Stromal cell of bone marrow (primary cell): ENCODE measurements around the gene SLC16A3.
A peak's percentile ranks its signal among the peaks of the same experiment; 100 is the strongest.

Source experiments
- DNase-seq: peaks from one replicate; pipeline ENCODE4 v3.0.0-alpha.2; 2012; ENCODE audit warnings: low read depth

The SLC16A3 gene

DNA sequence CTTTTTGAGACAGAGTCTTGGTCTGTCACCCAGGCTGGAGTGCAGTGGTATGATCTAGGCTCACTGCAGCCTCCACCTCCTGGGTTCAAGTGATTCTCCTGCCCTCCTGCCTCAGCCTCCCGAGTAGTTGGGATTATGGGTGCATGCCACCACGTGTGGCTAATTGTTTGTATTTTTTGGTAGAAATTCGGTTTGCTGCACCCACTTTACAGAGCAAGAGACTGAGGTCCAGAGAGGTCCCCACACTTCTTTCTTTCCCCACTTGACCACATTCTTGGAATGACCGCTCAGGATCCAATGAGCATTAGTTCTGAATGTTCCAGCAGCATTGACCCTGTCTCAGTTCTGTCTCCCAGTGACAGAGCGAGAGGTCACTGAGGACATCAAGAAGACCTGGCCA lies 5.3 kb upstream of the SLC16A3 start:
- DNase-seq = no peak

DNA sequence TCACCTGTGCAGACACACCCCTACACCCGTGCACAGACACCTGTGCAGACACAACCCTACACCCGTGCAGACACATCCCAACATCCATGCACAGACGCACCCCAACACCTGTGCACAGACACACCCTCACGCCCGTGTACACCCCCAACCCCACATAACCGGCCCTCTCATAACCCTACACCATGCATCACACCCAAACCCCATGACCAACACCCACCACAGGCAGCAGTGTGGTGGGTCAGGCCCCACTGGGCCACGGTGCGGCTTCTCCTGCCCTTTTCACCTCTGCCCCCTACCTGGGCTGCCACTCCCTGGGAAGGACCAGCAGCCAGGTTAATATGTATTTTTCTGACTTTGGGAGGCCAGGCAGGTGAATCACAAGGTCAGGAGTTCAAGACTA lies 4.2 kb upstream of the SLC16A3 start:
- no peak for DNase-seq

DNA sequence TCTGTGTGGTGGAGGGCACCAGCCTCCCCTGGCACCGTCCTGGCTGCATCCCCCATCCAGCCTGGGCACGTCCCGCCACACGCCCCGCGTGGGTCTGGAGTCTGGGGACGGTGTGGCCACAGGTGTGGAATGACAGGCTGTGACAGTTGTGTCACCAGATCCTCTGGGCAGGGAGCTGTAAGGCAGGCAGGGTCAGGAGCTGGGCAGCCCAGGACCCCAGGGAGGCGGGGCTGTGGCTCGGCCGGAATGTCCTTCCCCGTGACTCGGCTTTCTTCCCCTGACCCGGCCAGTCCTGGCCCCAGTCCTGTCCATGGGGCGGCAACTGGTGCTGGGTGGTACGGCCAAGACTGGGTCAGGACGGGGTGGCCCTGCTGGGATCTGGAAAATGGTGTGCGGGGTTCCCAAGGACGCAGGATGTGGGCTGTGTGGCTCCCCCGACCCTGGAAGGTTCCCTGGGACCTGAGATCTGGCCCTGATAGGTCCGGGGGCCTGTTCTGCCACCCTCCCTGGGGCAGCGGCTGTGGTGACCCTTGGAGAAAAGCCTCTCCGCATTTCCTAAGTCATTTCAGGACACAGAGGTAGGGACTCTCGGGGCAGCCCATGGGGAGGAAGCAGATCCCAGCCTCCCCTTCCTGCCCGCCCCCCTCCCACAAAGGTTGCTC lies 3.3 kb upstream of the SLC16A3 start:
- DNase-seq = no peak

DNA sequence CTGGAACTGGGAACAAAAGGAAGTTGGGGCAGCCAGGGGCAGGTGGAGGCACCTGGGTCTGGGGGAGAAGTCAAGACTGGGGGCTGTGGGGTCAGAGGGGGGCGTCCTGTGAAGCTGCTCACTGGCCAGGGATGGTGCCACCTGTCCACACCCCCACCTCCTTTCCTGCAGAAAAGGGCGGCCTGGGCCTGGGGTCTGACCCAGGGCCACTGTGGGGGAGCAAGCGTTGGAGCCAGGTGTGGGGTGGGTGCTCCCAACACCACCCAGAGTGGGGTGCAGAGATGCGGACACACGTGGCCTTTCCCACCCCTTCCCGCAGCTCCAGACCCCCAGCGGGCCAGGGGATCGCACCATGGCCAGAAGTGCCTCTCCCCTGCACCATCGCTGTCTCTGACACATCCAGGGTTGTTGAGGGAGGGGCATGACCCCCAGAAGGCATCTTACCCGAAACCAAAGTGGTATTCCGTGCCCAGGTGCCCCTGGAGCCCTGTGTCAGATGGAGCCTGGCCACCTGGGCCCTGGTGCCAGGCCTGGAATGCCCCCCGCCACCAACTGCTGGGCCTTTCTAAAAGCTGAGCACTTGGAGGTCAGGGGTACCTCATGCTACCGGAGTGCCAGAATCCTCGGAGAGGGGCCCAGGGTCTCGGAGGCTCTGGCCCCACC lies 2.6 kb upstream of the SLC16A3 start:
- DNase-seq = no peak

DNA sequence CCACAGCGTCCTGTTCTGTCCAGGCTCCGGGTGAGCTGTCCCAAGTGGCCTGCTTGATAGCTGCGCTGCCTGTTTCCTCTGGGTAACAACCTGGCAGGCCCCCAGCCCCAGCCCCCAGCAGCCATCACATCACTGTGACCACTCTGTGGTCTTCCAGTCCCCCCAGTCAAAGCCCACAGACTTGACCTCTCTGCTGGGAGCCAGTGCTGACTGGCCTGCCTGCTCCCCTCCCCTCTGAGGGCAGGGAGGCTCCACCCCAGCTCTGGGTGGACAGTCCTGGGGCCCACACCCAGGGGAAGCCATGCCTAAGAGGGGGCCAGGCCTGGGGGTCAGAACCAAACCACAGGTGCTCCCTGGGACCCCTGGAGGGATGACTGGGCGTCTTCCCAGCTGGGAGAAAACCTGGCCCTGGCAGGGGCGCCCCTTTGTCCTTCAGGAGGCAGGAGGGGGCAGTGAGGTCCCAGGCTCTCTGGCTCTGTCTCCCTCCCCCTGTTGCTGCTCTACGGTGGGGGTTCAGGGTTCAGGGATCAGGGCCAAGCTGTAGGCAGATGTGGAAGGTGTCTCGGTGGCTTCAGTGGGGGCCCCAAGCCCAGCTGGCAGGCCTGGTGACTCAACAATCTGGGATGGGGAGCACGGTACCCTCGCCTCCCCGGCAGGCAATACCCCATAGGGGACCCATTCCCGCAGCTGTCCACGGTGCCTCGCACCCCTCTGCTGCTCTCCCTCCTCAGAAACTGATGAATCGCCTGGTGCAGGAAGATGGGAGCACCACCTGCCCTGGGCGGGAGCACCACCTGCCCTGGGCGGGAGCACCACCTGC lies 1.8 kb upstream of the SLC16A3 start:
- DNase-seq = no peak

DNA sequence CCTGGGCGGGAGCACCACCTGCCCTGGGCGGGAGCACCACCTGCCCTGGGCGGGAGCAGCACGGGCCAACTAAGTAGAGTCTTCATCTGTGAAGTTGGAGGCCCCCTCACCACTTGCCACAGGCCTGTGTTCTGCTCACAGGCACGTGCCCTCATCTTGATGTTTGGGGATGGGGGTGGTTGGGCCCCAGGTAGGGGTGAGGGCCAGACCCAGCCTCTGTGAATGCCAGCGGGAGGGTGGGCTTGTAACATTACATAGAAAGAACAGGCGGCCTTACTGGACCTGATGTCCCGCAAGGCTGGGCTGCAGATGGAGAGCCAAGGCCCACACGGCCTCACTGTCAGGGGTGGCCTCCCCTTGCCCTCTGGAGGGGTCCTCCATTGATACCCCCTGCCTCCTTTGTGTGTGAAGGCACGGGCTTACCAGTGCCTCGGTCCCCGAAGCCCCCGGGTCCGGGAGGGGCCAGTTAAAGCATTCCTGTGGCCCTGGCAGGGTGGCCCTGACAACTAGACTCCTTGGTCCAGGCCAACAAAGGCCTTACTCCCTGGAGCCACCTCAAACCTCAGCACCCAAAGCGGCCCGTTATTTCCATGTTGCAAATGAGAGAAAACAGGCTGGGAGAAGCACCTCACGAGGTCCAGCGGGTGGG lies 1.1 kb upstream of the SLC16A3 start:
- DNase-seq = no peak

DNA sequence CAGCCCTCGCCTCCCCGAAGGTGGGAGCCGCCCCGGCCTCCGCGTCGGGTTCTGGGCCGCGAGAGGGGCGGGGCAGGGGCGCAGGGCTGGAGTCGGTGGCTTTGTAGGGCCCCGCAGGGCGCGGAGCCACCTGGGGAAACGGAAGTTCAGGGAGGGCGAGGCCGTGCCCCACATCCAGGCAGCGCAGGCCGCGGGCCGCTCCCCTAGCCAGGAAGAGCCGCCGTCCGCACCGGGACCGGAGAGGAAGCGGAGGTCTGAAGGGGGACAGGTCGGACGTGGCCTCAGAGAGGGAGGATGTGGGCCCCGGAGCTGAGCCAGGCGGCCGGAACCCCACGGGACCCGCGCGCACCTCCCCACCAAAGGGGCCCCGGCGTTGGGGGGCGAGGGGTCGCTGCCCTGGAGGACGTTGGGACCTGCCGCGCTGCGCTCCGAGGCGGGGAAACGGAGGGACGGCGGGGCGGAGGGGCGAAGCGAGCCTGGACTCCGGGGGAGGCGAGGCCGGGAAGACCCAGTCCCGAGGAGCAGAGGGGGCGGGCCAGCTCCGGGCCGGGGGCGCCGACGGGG lies 482 bp upstream of the SLC16A3 start:
- DNase-seq = no peak

DNA sequence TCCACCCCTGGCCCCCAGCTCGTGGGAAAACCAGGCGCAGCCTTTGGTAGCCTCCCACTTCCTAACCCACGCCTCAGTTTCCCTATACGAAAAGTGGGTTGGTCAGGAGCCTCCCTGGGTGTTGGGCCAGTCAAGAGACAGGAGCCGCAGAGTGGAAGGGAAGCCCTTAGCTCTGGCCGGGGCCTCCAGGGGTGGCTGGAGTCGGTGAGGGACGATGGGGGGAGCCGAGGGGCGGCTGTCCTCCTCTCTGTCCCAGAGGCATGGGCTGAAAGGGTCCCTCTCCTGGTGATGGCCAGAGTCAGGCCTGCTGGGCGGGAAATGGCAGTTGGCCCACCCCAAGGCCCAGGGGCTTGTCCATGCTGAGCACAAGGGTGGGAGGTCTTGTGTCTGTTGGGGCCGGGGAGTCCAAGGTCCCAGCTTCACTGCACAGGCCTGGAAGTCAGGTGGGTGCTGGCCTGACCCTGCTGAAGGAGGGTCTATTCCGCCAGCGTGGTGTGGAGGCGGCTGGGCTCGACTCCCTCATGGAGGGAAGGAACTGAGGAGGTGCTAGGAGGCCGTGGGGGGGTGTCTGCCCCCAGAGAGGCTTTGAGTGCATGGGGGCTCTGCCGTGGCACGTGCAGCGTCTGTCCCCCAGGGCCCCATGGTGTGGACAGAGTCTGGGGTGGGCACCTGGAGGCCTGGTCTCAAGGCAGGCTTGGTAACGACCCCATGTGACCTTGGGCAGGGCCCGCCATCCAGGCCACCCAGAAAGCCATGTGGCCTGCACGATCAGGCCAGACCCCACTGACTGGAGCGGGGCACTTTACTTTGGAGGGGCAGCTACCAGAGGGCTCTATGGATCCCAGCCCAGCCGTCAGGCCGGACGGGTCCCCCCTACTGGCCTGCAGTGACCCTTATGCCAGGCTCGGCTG lies 1.1 kb downstream of the SLC16A3 start:
- DNase-seq = no peak

DNA sequence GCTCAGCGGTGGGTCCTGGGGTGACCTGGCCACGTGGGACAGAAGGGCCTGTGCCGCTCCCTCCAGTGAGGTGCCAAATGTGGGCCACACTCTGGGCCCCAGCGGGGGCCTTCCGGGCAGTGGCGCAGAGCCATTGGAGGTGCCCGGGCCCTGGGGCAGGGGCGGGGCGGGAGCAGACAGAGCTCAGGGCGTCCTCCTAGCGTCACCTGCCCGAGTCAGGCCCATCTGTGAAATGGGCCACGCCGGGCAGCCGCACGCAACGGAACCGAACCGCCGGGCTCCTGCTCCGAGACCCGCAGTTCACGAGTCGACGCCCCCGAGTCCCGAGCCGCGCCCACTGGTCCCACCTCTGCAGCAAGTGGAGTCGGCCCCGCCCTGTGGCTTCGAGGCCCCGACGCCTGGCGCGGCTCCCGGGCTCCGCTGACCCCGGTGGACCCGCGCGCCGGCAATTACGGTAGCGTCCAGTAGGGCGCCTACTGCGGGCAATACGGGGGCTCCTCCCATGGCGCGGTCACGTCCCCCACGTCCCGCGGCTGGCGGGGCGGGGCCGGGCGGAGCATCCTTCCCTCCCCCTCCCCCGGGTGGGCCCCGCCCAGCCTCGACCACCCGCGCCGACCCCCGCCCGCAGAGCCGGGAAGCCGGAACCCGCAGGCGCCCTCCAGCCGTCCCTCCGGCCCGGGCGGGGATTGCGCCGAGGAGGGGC lies 1.9 kb downstream of the SLC16A3 start:
- peak; percentile 67 for DNase-seq

DNA sequence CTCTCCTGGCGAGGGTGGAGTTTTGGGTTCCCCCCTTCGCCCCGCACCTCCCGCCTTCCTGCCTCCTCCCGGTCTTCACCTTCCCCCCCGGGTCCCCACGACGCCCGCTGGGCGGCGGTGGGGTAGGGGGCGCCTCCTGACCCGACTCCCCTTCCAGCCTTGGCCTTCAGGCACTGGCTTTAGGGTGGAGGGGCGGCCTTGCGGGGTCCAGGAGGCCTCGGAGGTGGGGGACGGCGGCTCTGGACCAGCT lies 2.4 kb downstream of the SLC16A3 start:
- no peak for DNase-seq

DNA sequence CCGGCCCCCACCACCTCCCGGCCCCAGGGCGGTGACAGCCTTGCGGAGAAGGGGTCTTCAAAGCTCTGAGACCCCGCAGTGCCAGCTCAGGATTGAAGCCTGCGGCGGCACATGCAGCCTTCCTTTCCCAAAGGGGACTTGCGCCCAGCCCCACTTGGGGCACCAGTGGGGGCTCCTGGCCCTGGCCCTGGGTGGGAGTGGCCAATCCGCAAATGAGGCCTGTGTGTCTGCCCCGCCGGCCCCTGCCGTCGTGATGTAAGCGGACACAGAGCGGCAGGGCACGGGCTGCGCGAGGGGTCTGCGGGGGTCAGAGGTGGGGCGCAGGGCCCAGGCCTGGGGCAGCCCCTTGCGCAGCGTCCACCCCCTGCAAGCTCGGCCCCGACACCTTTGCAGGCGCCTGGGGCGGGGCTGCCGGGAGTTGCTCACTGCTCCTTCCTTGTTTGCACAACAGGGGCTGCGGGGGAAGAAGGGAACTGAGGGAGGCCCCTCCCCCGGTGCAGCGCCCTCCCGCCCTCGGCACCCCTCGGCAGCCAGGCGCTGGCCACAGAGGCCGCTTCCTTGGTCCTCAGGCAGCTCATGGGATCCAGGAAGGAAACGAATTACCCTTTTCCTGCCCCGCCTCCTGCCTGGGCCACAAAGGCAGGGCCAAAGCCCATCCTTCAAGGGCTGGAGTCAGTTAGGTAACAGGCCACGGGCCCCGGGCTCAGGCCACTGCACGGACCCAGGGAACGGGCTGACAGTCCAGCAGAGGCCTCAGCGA lies 2.9 kb downstream of the SLC16A3 start:
- DNase-seq = no peak

DNA sequence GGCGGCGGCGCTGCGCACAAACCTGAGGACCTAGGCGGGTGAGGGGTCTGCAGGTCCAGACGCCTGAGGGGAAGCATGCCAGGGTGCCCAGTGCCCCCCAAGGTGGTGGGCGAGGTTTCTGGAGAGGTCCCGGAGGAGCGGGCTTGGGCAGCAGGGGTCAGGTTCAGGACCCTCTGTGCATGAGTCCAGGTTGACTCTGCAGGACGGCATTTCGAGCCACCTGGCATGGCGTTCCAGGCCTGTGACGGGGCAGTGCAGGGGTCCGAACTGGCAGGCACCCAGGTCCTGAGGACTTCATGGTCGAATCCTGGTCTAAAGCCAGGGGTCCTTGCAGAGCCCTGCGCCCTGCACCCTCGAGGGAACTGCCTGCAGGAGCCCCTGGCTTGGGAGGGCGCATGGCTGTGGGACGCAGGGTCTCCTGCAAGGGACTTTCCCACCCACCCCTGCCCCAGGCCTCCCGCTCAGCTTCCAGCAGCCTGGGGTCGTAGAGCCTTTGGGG lies 3.5 kb downstream of the SLC16A3 start:
- no peak for DNase-seq

DNA sequence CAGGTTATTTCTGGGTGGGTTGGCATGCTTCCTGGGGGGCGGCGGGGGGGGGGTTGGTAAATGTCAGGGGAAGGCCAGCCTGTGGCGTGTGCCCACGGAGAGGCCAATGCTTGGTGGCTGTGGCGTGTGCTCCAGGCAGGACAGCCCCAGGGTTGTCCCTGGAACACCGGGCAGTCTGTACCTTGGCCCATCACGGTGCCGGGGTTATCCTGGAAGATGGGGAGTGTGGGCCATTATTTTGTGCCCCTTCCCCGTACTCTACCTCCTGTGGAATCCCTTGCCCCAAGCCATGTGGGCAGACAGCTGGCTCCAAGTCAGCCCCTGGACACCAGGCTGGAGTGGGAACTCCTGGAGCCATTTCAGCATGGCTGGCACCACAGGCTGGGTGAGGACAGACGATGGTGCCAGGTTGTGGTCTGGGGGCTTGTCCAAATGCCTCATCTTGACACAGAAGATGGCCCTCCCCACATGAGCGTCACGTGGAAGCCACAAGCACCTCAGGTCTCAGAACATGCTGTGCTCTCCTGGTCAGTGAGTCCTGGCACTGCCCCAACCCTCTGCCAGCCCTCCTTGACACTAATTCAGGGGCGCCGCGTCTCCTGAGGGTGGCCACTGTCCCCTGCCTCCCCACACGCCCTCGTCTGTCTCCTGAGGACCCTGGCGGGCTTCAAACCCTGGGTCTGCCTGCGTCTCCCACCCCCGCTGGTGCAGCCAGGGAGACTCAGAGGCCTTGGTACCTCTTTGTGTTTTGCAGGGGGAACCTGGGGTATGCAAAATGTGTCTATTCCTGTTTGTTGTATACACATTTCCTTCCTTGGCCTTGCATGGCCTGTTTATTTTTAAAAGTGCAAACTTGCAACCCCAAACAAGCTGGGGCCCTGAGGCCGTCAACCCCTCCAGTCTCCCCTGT lies 4.3 kb downstream of the SLC16A3 start:
- DNase-seq = no peak

DNA sequence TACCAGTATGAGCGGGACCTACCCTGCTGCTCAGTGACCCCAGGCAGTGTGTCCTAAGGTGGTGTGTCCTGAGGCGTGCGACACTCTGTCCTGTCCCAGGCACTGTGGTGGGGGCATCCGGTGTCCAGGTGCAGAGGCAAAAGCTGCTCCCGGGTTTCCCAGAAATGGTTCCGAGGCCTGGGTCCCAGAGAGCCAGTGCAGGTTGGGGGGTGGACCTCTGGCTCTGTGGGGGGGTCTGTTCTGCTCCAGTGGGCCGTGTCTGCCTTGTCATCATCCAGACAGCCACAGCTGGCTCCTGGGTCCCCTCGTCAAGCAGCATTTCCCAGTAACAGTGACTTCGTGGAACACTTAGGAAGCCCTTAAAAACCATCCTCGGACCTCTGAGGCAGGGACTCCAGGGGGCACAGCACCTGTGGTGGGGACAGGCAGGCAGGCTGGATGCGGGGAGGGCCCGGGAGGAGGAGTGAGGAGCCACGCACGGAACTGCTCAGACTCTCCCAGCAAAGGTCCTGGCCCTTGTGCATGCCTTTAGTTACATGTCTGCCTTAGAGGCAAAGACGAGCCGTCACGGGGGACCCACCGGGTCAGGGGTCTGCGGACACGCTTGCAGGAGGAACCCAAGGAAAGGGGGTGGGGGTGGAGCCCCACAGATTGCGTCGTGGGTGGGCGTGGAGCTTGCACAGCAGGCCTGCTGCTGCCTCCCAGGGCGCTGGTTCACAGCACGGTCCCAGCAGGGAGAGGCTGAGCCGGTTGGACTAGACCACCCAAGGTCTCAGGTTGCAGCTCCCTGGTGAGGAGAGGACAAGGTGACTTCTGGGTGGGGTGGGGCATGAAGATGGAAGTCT lies 5.6 kb downstream of the SLC16A3 start:
- no peak for DNase-seq

DNA sequence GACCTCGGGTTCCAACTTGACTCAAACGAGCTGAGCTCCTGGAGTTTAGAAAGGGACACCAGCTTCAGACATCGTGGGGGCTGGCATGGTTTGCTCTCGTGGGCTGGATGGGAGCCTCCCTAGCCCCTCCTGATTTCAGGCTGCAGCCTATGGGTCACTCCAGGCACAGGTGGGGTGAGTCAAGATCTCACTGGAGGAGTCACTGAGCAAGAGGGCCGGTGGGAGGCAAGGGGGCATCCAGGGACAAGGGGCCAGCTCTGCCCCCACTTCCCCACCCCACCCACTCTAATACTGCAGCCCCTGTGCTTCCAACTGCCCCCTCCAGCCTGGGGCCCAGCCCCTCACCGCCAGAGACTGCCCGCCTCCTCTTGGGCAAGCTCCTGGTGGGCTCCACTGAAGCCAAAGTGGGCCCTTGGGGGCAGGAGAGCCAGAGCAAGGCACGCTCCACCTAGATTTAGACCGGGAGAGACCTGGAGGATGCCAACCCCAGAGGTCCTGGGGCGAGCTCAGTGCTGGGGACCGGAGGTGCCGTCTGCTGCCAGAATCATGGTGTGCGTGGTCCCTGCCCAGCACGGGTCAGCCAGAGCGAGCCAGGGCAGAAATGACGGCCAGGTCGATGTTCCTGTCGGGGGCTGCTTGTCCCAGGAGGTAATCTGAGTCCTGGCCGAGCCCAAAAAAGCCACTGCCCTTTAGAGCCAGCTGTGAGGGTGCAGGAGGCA lies 6.4 kb downstream of the SLC16A3 start:
- no peak for DNase-seq

DNA sequence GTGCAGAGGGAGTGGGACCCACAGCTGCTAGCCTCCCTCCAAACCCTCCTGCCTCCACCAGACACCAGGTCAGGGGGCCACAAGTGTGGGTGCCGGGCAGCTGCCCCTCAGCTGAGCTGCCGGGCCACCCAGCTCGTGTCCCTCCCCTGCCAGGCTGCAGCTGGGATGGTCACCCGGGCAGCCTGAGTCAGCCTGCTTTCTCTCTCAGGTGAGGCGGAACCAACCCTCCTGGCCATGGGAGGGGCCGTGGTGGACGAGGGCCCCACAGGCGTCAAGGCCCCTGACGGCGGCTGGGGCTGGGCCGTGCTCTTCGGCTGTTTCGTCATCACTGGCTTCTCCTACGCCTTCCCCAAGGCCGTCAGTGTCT lies 6.9 kb downstream of the SLC16A3 start:
- no peak for DNase-seq
